Measurements from ENCODE around the gene TTLL1. TPM values are rescaled to one million over a fixed set of nuclear protein-coding genes. Genes with fewer than 3 reads are reported as not detected.

TTLL1 gene
- total and polyA plus RNA-seq, 9 of the 15 experiments (the other 6 are each of a cell fraction or from before 2014, with no cell fraction given): 0.06 to 0.85 (median 0.17) TPM

DNA sequence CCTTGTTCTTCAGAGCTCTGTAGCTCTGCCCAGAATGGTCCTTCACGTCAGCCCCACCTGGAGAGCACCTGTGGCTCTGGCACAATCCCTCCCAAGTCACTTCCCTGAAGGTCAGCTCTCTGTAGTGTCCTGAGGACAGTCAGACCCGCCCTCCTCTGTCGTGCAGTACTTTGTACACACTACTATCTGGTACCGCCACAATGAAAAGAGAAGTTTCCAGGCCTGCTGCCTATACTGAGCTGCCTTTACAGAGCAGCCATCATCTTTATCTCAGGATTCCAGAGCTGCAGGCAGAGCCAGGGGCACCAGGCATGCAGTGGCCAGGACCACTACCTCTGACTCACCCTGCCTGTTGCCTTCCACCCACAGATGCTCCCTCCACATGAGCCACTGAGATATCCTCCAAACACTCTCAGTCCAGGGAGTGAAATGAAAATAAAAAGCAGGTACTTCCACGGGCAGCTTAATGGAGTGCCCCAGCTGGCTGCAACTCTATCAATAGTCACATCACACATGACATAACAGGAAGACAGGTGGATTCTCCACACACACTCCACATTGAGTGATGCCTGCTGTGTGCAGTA, 81.6 kb downstream of the TTLL1 start (continued):
- TF ChIP-seq POLR2H (tag; IDR thresholded peaks at IDR 0.05; ENCODE audit: low read depth) (no peak), GATAD2B (IDR thresholded peaks at IDR 0.05; ENCODE audit: borderline replicate concordance) (peak; percentile 17; the same call in 1 of the 2 replicates), HDAC8 (tag; IDR thresholded peaks at IDR 0.05) (no peak), PRMT5 (CRISPR knock-in tag; IDR thresholded peaks at IDR 0.05) (no peak), TEAD4 (IDR thresholded peaks at IDR 0.05; ENCODE audit: low read length) (peak; percentile 96), TEAD4 (CRISPR knock-in tag; IDR thresholded peaks at IDR 0.05; ENCODE audit: borderline replicate concordance) (no peak), TOE1 (IDR thresholded peaks at IDR 0.05; ENCODE audit: borderline replicate concordance) (no peak), TOE1 (CRISPR knock-in tag; IDR thresholded peaks at IDR 0.05; ENCODE audit: borderline replicate concordance, low read depth) (no peak), ZNF512 (tag; IDR thresholded peaks at IDR 0.05) (no peak), SMAD1 (IDR thresholded peaks at IDR 0.05; ENCODE audit: low read depth, low read length, partially characterized antibody) (no peak), CXXC5 (CRISPR knock-in tag; IDR thresholded peaks at IDR 0.05) (no peak), SIN3B (IDR thresholded peaks at IDR 0.05; ENCODE audit: low read depth) (no peak), RFX1 (IDR thresholded peaks at IDR 0.05) (no peak), BDP1 (IDR thresholded peaks at IDR 0.05; ENCODE audit: insufficient read depth, insufficient read length) (no peak), CHD1 (IDR thresholded peaks at IDR 0.05; ENCODE audit: low read length) (no peak), ZNF124 (CRISPR knock-in tag; IDR thresholded peaks at IDR 0.05) (no peak), ZNF551 (CRISPR knock-in tag; IDR thresholded peaks at IDR 0.05) (no peak), EHMT2 (IDR thresholded peaks at IDR 0.05) (no peak), VEZF1 (CRISPR knock-in tag; IDR thresholded peaks at IDR 0.05) (no peak; the same call in 1 of the 2 replicates)
- TF ChIP-seq, protein P1, sequence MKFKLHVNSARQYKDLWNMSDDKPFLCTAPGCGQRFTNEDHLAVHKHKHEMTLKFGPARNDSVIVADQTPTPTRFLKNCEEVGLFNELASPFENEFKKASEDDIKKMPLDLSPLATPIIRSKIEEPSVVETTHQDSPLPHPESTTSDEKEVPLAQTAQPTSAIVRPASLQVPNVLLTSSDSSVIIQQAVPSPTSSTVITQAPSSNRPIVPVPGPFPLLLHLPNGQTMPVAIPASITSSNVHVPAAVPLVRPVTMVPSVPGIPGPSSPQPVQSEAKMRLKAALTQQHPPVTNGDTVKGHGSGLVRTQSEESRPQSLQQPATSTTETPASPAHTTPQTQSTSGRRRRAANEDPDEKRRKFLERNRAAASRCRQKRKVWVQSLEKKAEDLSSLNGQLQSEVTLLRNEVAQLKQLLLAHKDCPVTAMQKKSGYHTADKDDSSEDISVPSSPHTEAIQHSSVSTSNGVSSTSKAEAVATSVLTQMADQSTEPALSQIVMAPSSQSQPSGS (CRISPR knock-in tag; IDR thresholded peaks at IDR 0.05): no peak
- TF ChIP-seq, protein P2, sequence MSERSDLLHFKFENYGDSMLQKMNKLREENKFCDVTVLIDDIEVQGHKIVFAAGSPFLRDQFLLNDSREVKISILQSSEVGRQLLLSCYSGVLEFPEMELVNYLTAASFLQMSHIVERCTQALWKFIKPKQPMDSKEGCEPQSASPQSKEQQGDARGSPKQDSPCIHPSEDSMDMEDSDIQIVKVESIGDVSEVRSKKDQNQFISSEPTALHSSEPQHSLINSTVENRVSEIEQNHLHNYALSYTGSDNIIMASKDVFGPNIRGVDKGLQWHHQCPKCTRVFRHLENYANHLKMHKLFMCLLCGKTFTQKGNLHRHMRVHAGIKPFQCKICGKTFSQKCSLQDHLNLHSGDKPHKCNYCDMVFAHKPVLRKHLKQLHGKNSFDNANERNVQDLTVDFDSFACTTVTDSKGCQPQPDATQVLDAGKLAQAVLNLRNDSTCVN (CRISPR knock-in tag; IDR thresholded peaks at IDR 0.05): no peak
- TF ChIP-seq, protein P3, sequence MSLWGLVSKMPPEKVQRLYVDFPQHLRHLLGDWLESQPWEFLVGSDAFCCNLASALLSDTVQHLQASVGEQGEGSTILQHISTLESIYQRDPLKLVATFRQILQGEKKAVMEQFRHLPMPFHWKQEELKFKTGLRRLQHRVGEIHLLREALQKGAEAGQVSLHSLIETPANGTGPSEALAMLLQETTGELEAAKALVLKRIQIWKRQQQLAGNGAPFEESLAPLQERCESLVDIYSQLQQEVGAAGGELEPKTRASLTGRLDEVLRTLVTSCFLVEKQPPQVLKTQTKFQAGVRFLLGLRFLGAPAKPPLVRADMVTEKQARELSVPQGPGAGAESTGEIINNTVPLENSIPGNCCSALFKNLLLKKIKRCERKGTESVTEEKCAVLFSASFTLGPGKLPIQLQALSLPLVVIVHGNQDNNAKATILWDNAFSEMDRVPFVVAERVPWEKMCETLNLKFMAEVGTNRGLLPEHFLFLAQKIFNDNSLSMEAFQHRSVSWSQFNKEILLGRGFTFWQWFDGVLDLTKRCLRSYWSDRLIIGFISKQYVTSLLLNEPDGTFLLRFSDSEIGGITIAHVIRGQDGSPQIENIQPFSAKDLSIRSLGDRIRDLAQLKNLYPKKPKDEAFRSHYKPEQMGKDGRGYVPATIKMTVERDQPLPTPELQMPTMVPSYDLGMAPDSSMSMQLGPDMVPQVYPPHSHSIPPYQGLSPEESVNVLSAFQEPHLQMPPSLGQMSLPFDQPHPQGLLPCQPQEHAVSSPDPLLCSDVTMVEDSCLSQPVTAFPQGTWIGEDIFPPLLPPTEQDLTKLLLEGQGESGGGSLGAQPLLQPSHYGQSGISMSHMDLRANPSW (CRISPR knock-in tag; IDR thresholded peaks at IDR 0.05): no peak

All from K562 (cell line).